HG03342 (cell line): ENCODE data around the gene PLXNA2.

Source experiments
- ATAC-seq: cut with Tn5 transposase; IDR thresholded peaks from one replicate; pipeline ENCODE4 v1.9.1; 2021; ENCODE audit warnings: mild to moderate bottlenecking, moderate library complexity; ENCODE audit not compliant: unreplicated experiment

The PLXNA2 gene

GRCh38 chr1:208243967-208244916 lies at the start of gene PLXNA2:
TSS of gene PLXNA2 (minus strand) at chr1:208244384. CDS start at chr1:208217922, 26,462 bp downstream.
- ATAC-seq, result no peak

DNA sequence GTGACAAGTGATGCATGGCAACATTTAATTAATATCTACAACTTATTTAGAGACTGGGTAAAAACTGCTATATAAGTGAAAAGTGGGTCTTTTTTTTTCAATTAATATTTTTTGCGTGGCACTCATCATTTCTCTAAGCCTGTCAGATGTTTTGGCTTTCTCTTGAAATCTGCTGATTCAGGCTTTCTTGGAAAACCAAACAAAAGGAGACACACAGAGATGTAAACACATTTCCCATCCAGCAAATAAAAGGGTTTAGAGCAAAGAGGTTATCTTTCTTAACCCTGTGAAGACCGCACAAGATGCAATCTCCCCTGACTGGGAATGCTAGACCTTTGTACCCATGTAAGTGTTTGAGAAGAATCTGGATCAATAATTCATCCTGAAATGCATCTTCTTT lies 48.7 kb upstream of the PLXNA2 start:
- no peak for ATAC-seq

DNA sequence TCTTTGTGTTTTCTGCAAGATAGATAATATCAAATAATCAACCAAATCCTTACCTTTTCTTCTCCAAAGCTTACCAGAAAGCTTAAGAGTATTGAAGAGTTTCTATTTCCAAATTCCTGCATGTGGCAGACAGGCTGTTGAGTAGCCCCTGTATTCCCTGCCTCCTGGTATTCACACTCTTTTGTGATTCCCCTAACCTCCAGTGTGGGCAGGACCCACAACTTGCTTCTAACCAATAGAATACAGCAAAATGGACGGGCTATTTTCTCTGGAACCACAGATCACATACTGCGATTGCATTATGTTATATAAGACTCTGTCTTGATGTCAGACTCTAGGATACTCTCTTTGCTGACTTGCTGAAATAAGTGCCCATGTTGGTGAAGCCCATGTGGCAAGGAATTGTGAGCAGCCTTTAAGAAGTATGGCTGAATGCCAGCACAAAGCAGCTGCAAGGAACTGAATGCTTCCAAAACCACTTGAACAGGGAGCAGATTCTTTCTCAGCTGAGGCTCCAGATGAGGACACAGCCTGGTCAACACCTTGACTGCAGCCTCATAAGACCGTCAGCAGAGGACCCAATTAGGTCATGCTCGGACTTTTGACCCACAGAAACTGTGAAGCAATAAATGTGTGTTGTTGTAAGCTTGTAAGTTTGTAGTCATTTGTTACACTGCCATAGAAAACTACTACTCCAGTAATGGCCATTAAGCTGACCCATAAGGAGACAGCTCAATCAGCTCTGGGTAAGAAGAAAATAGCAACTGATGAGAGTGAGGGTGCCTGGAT lies 47.9 kb upstream of the PLXNA2 start:
- no peak for ATAC-seq

- no peak for ATAC-seq
Measured at GRCh38 chr1:208291129-208291528, 46.9 kb upstream of the PLXNA2 start.

GRCh38 chr1:208289716-208290115 lies 45.5 kb upstream of the PLXNA2 start:
- no peak for ATAC-seq

DNA sequence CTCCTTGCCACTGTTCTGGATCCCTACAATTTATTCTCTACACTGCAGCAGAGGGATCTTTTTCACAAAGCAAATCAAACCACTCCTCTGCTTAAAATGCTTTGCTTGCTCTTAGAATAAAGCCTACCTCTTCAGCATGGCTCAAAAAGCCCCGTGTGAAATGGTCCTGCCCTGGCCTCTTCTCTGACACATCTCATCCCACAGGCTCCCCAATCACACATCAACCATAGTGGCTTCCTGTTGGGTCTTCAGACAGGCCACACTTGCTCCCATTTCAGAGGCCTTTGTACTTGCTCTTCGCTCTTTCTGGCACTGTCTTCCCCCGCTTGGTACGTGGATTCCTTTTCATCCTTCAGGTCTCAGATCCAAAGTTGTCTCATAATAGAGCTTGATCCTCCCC lies 44.3 kb upstream of the PLXNA2 start:
- ATAC-seq, result no peak

GRCh38 chr1:208280681-208281450 lies 36.7 kb upstream of the PLXNA2 start:
- ATAC-seq, result no peak

DNA sequence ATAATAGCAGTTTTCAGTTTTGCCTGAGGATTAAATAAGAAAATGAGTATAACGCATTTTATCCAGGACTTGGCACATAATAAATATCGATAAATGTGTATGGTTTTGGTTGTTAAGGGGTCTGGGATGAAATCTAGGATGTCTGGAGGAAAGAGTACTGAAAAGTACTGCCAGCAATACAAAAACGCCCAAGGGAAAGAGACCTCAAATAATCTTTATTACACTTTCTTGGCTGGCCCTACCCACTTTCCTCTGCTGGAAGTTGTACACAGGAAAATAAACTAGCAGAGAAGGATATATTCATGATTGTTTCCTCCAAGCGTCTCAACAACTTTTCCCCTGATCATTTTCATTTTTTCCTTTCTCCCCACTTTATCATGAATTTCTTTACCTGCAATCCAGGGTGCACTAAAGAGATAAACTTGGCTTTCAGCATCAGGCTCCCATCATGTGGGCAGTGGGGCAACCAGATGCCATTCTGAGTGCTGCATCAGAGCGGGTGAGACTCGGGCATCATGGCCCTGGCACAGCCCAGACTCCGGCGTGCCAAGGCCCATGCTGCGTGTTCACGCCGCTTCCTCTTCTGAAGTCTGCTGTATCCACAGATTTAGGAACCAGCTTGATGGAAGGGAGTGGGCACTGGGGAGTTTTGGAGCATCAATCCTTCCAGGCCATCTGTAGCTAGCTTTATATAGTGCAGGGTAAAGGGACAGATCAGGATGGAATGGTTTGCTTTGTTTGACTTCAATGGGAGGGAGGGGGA lies 35.8 kb upstream of the PLXNA2 start:
- ATAC-seq, result no peak

- ATAC-seq, result no peak
Measured at GRCh38 chr1:208278638-208279037, 34.5 kb upstream of the PLXNA2 start.

GRCh38 chr1:208276757-208277435 lies 32.7 kb upstream of the PLXNA2 start:
- ATAC-seq, result no peak

DNA sequence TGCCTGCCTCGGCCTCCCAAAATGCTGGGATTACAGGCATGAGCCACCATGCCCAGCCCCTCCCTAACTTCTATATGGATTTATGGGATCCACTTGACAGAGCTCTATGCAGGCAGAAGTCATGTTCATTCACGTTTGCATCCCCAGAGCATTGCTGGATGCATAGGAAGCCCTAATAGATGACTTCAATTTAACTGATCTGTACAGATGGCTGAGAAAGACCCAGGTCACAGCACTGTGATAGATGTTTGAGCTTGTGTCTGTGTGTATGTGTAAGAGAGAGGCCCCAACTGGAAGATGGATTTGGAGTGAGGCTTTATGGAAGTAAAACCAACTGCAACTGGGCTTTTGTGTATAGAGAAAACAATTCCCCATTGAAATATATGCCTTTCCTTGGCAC lies 30.9 kb upstream of the PLXNA2 start:
- no peak for ATAC-seq

- no peak for ATAC-seq
Measured at GRCh38 chr1:208273386-208274017, 29.3 kb upstream of the PLXNA2 start.

DNA sequence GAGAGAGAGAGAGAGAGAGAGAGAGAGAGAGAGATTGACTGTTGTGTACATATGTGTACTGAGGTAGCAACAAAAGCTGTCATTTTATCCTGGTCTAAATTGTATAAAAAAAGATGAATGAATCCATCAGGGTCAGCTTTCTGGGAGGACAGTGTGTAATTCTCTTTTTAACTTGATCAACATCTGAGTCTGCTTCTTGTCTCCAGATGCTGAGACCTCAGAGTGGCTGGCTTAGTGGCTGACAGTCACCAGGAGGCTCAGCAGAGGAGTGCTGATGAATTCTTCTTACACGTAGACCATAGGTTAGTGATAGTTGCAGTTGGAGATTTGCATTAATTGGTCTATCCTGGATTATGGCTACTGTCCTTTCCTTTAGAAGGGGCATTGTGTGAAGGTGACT lies 28.5 kb upstream of the PLXNA2 start:
- no peak for ATAC-seq

DNA sequence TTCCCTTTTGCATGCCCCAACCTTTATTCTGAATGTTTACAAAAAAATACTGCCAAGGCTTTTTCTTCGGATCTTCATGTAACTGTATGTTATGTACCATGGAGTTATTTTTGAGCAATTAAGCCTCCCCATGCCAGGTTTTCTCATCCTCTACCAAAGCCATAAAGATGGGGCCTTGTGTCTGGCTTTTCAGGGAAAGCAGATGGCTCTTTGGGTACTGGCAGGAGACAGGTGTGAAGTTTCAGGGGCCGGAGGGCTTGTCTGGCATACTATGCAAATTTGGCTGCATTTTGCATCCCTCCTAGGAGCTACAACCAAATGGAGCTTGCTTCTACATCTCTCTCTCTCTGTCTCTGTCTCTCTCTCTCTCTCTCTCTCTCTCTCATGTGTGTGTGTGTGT lies 28.1 kb upstream of the PLXNA2 start:
- ATAC-seq, result no peak

- no peak for ATAC-seq
Measured at GRCh38 chr1:208271236-208271635, 27.1 kb upstream of the PLXNA2 start.

DNA sequence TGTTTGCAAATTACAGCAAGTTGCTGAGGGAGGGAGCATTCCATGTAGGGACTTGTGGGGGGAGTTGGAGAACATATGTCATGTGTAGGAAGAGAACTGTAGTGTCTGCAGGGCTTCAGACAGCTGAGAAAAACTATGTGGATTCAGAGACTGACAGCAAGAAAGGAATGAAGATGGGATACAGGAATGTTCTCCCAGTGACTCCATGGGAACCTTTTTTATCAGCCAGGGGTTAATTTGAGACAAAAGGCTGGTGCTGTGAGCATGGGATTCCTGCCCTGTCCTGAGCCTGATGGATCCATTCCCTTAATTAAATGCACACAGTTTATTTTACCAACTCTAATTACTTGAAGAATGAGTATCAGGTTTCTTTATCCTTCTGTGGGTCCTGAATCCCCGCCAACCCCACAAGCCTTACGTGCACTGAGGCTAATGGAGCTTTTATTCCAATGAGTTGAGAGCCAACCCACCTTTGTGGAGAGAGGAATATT lies 26.5 kb upstream of the PLXNA2 start:
- no peak for ATAC-seq

DNA sequence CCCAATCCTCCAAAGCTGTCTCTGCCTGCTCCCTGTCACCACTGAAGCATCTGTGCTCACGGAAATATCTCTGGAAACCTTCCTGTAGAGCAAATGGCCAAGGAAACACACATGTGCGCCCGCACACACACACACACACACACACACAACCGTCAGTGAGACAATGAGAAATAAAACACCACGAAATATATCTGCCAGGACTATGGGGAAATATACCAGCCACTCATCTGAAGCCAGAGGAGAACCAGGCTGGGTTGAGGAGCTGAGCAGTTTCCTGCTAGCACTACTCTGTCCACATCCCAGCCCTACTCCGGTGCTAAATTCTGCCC lies 25.1 kb upstream of the PLXNA2 start:
- ATAC-seq, result no peak

DNA sequence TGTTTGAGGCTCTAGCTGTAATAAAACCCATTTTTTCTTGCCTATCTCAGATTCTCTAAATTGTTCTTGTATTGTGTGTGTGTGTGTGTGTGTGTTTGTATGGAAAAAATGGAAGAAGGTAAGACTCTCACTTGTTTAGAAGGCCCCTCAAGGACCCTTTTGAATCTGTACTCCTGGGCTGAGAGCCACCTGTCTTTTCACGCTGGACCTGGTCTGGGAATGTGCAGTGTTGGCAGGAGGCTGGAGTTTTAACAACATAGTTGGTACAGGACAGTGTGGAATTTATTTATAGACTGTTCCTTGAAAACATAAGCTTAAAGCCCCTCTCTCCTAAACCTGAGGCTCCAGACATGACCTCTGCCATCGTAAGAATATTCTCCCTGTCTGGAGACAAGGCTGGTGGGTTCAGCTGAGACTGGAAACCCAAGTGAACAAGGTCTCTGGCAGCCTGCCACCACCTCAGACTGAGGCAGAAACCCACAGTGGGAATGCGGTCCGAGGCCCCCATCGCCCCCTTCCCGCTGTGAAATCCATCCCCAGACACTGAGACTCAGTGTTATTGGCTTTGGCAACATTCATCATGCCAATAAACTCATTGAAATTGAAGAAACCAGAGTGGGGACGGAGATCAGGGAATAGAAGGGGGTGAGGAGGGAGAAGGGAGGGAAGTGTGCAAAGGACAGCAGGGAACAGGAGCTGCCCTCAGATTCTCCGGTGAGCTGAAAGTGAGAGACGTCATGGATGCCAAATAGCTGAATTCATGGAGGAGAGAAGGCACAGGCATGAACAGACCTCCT lies 24.6 kb upstream of the PLXNA2 start:
- ATAC-seq, result no peak

- no peak for ATAC-seq
Measured at GRCh38 chr1:208265525-208265924, 21.3 kb upstream of the PLXNA2 start.
